HG02571 (cell line): Measurements from ENCODE around the gene RAMAC.
A peak's percentile ranks its signal among the peaks of the same experiment; 100 is the strongest.
"Not testable (repeated sequence)": the region's sequence is repeated elsewhere in the genome, so short reads cannot be mapped to it uniquely, and the experiment has no call there.

Experiments used
- ATAC-seq: cut with Tn5 transposase; IDR thresholded peaks from one replicate; pipeline ENCODE4 v1.9.1; 2021; ENCODE audit warnings: mild to moderate bottlenecking, moderate library complexity; ENCODE audit not compliant: unreplicated experiment

The RAMAC gene

GRCh38 chr15:82966671-82967071 is 19.3 kb upstream of the RAMAC start:
- ATAC-seq, result peak; percentile 56

- ATAC-seq, result no peak
These were observed 17.9 kb upstream of the RAMAC start for GRCh38 chr15:82968066-82968465.

GRCh38 chr15:82969353-82969752 is 16.7 kb upstream of the RAMAC start:
- ATAC-seq, result no peak

- no peak for ATAC-seq
These were observed 15.8 kb upstream of the RAMAC start for GRCh38 chr15:82970078-82970686.

GRCh38 chr15:82970696-82971095 is 15.3 kb upstream of the RAMAC start:
- ATAC-seq, result no peak

GRCh38 chr15:82971218-82971984 is 14.6 kb upstream of the RAMAC start:
- no peak for ATAC-seq

- no peak for ATAC-seq
These were observed 13.0 kb upstream of the RAMAC start for GRCh38 chr15:82972990-82973389.

GRCh38 chr15:82977076-82977475 is 8.9 kb upstream of the RAMAC start:
- no peak for ATAC-seq

- ATAC-seq, result no peak
These were observed 7.6 kb upstream of the RAMAC start for GRCh38 chr15:82978438-82978837.

GRCh38 chr15:82979726-82980125 is 6.3 kb upstream of the RAMAC start:
- no peak for ATAC-seq

GRCh38 chr15:82980981-82981380 is 5.0 kb upstream of the RAMAC start:
- ATAC-seq, result no peak

GRCh38 chr15:82986442-82986780 is 401 bp downstream of the RAMAC start:
- ATAC-seq, result peak; percentile 18

GRCh38 chr15:82992436-82992998 is 6.5 kb downstream of the RAMAC start:
- ATAC-seq, result no peak

- no peak for ATAC-seq
These were observed 7.1 kb downstream of the RAMAC start for GRCh38 chr15:82993144-82993543.

- ATAC-seq, result no peak
These were observed 9.1 kb downstream of the RAMAC start for GRCh38 chr15:82995076-82995475.

- no peak for ATAC-seq
These were observed 9.9 kb downstream of the RAMAC start for GRCh38 chr15:82995938-82996337.

GRCh38 chr15:82999426-82999825 is 13.4 kb downstream of the RAMAC start:
- no peak for ATAC-seq

- ATAC-seq, result no peak
These were observed 14.1 kb downstream of the RAMAC start for GRCh38 chr15:82999905-83000671.

GRCh38 chr15:83000672-83001031 is 14.6 kb downstream of the RAMAC start:
- not testable (repeated sequence) for ATAC-seq

- ATAC-seq, result peak; percentile 57
These were observed 24.8 kb downstream of the RAMAC start for GRCh38 chr15:83010709-83011270.
